ENCODE data around the gene KRT8.
A peak's percentile ranks its signal among the peaks of the same experiment; 100 is the strongest.

KRT8 gene

GRCh38 chr12:52949413-52950331, 44.8 kb upstream of the KRT8 start:
- no peak for TF ChIP-seq CTCF (IDR thresholded peaks at IDR 0.05; ENCODE audit: control insufficient read depth, insufficient read depth, low read depth, low read length, missing control alignments)
- peak overlapping the region; percentile 44 for H3K4me3 ChIP-seq (ENCODE audit: control insufficient read depth, low read depth, low read length)
- DNase-seq (ENCODE audit: low read depth): no peak

GRCh38 chr12:52947738-52948423, 43.0 kb upstream of the KRT8 start:
- no peak overlapping the region for H3K4me3 ChIP-seq (ENCODE audit: control insufficient read depth, low read depth, low read length)
- no peak for DNase-seq (ENCODE audit: low read depth)
- no peak for TF ChIP-seq CTCF (IDR thresholded peaks at IDR 0.05; ENCODE audit: control insufficient read depth, insufficient read depth, low read depth, low read length, missing control alignments)

DNA sequence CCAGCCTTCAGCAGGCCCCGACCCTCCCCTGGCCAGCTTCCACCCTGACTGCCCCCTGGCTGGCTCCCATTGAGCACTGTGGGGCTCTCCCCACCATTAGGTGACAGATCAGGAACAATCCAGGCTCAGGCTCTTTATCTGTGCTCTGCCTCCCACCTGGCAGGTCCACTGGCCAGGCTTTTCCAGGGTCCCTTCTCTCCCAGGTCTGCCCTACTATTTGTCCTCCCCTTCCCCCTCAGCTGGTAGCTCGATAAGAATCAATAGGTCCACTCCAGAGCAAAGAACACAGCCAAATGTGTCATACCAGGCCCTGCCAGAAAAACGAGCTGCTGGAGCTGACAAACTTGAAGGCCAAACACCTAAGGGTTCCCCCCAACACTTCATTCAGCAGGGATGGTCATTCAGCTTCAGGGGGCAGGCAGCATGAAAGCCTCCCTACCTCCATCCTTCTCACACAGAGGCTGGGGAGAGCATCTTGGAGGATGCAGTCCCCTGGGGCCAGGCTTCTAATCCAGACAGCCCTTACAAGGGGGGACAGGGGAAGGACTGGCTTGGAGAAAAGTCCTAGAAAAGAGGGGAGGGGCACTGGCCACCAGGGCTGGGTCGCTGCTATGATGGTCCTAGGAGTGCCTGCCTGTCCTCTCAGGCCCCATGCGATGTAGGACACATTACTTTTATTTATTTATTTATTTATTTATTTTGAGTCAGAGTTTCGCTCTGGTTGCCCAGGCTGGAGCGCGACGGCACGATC, 42.1 kb upstream of the KRT8 start:
- no peak for DNase-seq (ENCODE audit: low read depth)
- no peak for TF ChIP-seq CTCF (IDR thresholded peaks at IDR 0.05; ENCODE audit: control insufficient read depth, insufficient read depth, low read depth, low read length, missing control alignments)
- H3K4me3 ChIP-seq (ENCODE audit: control insufficient read depth, low read depth, low read length): no peak overlapping the region

GRCh38 chr12:52946334-52946733, 41.5 kb upstream of the KRT8 start:
- no peak for TF ChIP-seq CTCF (IDR thresholded peaks at IDR 0.05; ENCODE audit: control insufficient read depth, insufficient read depth, low read depth, low read length, missing control alignments)
- H3K4me3 ChIP-seq (ENCODE audit: control insufficient read depth, low read depth, low read length): no peak overlapping the region
- DNase-seq (ENCODE audit: low read depth): no peak

DNA sequence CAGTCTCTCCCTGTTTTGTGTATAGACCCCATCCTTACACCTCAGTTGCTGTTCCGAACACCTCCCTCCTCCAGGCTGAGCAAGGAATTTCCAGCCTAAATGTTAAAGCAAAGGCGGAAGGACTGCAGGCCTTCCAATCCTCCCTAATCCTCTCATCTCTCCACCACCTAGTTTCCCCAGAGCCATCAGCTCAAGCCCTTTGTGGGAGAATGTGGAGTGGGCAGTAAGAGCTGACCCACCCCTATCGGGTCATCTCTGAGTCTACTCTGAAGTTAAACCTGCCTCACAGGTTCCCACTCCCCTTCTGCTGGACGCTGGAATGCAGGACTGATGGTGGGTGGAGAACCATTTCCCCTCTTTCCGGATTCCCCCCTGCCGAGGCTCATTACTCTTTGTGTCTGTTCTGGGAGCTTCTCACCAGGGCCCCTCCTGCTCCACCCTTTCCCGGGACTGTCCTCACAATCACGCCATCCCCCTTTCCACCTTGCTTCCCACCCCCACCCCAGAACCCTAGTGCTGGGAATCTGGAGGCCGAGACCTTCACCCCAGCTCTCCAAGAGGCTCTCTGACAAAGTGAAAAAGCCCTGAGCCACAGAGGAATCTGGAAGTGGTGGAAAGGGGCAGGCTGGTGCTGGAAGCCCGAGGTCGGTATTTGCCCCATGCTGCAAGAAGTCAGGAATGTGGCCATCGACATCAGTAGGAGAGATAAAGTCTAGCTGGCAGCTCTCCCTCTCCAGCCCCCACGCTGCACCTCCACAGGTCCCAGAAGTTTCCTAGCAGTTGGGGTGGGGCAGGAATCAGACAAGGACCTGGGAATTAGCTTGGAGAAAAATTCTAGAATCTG, 40.7 kb upstream of the KRT8 start:
- DNase-seq (ENCODE audit: low read depth): no peak
- TF ChIP-seq CTCF (IDR thresholded peaks at IDR 0.05; ENCODE audit: control insufficient read depth, insufficient read depth, low read depth, low read length, missing control alignments): no peak
- no peak overlapping the region for H3K4me3 ChIP-seq (ENCODE audit: control insufficient read depth, low read depth, low read length)
